ENCODE data around the gene NAGS.
"Not testable (repeated sequence)": the region's sequence is repeated elsewhere in the genome, so short reads cannot be mapped to it uniquely, and the experiment has no call there.

NAGS gene

GRCh38 chr17:44044071-44044470 is 39.6 kb downstream of the NAGS start:
- no peak for FAIRE-seq

- FAIRE-seq = no peak
Observed at GRCh38 chr17:44045486-44045885, 41.1 kb downstream of the NAGS start.

GRCh38 chr17:44046893-44047292 is 42.5 kb downstream of the NAGS start:
- not testable (repeated sequence) for FAIRE-seq

- no peak for FAIRE-seq
Observed at GRCh38 chr17:44049294-44050060, 45.1 kb downstream of the NAGS start.

- FAIRE-seq = no peak
Observed at GRCh38 chr17:44053125-44053872, 48.9 kb downstream of the NAGS start.

Measured in TTC549 (cell line).